Vagina (tissue), 2 donors: ENCODE results near the gene AJUBA. TPM values are rescaled to one million over a fixed set of nuclear protein-coding genes. Genes with fewer than 3 reads are reported as not detected.
A peak's percentile ranks its signal among the peaks of the same experiment; 100 is the strongest.

Experiments used
- DNase-seq, 2 donors: peaks; one replicate each; pipeline ENCODE4 v3.0.0-alpha.2; 2017; ENCODE audit errors: extremely low spot score in 2 of 2
- H3K27ac ChIP-seq: fragments of 200-600 bp; sonication (generic); one replicate; pipeline ENCODE4 v1.5.1; 2019
- H3K27me3 ChIP-seq: fragments of 200-600 bp; sonication (generic); one replicate; pipeline ENCODE4 v1.5.1; 2019
- H3K36me3 ChIP-seq, 2 donors: fragments of 200-600 bp; sonication (generic); one replicate each; pipeline ENCODE4 v1.5.1; 2017 to 2019
- H3K4me1 ChIP-seq: fragments of 200-600 bp; sonication (generic); one replicate; pipeline ENCODE4 v1.5.1; 2019
- H3K4me3 ChIP-seq, 2 donors: fragments of 200-600 bp; sonication (generic); 1 replicate in 1 of 2; 2 replicates in 1 of 2; pipeline ENCODE4 v1.5.1; 2016 to 2019
- H3K9me3 ChIP-seq: fragments of 200-600 bp; sonication (generic); one replicate; pipeline ENCODE4 v1.5.1; 2019
- CTCF ChIP-seq, 3 experiments: fragments of 450-650 bp in 2 of 3; fragments of 200-600 bp in 1 of 3; sonication (generic) in 1 of 3; IDR thresholded peaks; one replicate each; pipeline ENCODE4 v1.5.1; 2017 to 2019; ENCODE audit warnings: antibody characterized with exemption in 3 of 3, mild to moderate bottlenecking in 2 of 3, moderate library complexity in 2 of 3
- POLR2A ChIP-seq, 2 donors: fragments of 450-650 bp; IDR thresholded peaks; one replicate each; pipeline ENCODE4 v1.6.1; 2017; ENCODE audit warnings: antibody characterized with exemption in 2 of 2, mild to moderate bottlenecking in 2 of 2, moderate library complexity in 2 of 2
- POLR2AphosphoS5 ChIP-seq, 2 donors: sonication (generic); formaldehyde crosslinking; IDR thresholded peaks; one replicate each; pipeline ENCODE4 v1.9.0; 2017; ENCODE audit warnings: antibody characterized with exemption in 2 of 2, mild to moderate bottlenecking in 2 of 2, low read depth in 1 of 2; ENCODE audit not compliant: insufficient read depth in 1 of 2
- intact Hi-C: fragments of 100-400 bp; cut with DNase I; formaldehyde crosslinking; loops from one replicate; pipeline ENCODE4 v1.15.1; 2023
- total RNA-seq: library from RNA; depleted of rRNA; stranded (reverse); fragments of >200 nt; gene quantifications from one replicate; pipeline ENCODE4 v1.2.3, GENCODE V29; 2016

Gene AJUBA
- total RNA-seq, 1 donor from 2014 or later: 21.9 TPM

- H3K27ac ChIP-seq: peak within 1 kb of the TSS; percentile 91
- DNase-seq: peak; percentile 99 to 100
- no peaks in the 10 kb centered on the region for H3K27me3 ChIP-seq
- peaks cover 30% of the 10 kb centered on the region for H3K4me1 ChIP-seq
- no peaks in the 10 kb centered on the region for H3K9me3 ChIP-seq
- peak within 1 kb of the TSS; percentile 49 to 92 for H3K4me3 ChIP-seq
- intact Hi-C loops: no loop called here
- TF ChIP-seq POLR2AphosphoS5 (IDR thresholded peaks at IDR 0.05; ENCODE audit: insufficient read depth in 1 of 2, low read depth in 1 of 2) (peak; percentile 92 to 99), POLR2A (IDR thresholded peaks at IDR 0.05) (peak in 1 of 2 donors; percentile 73), CTCF (IDR thresholded peaks at IDR 0.05) (peak in 1 of 3 experiments; percentile 10)
- peaks cover 0 to 16% of the 10 kb centered on the region in 2 donors for H3K36me3 ChIP-seq
These were observed 53.0 kb downstream of the AJUBA start, which contains the start of gene PRMT5 for GRCh38 chr14:22929104-22929960. PRMT5 (minus strand) TSS chr14:22929376; CDS start chr14:22929361, 15 bp downstream.

GRCh38 chr14:22928237-22929103 lies 53.9 kb downstream of the AJUBA start:
- Histone ChIP-seq H3K27ac (peak overlapping the region; percentile 91), H3K4me3 (peak overlapping the region; percentile 49 to 92), H3K4me1 (peaks cover 30% of the 10 kb centered on the region), H3K9me3 (no peaks in the 10 kb centered on the region), H3K27me3 (no peaks in the 10 kb centered on the region), H3K36me3 (peaks cover 0 to 25% of the 10 kb centered on the region in 2 donors)
- TF ChIP-seq POLR2A (IDR thresholded peaks at IDR 0.05) (no peak), POLR2AphosphoS5 (IDR thresholded peaks at IDR 0.05; ENCODE audit: insufficient read depth in 1 of 2, low read depth in 1 of 2) (no peak), CTCF (IDR thresholded peaks at IDR 0.05) (no peak)
- intact Hi-C loops: no loop called here
- no peak for DNase-seq

- no peaks in the 10 kb centered on the region for H3K27me3 ChIP-seq
- H3K4me3 ChIP-seq: no peak overlapping the region
- no peak overlapping the region for H3K27ac ChIP-seq
- peaks cover 0 to 45% of the 10 kb centered on the region in 2 donors for H3K36me3 ChIP-seq
- peaks cover 30% of the 10 kb centered on the region for H3K4me1 ChIP-seq
- no peaks in the 10 kb centered on the region for H3K9me3 ChIP-seq
- no peak for DNase-seq
- intact Hi-C loops: no loop called here
- TF ChIP-seq CTCF (IDR thresholded peaks at IDR 0.05): no peak
- TF ChIP-seq POLR2AphosphoS5 (IDR thresholded peaks at IDR 0.05; ENCODE audit: insufficient read depth in 1 of 2, low read depth in 1 of 2): no peak
- TF ChIP-seq POLR2A (IDR thresholded peaks at IDR 0.05): no peak
These were observed 56.0 kb downstream of the AJUBA start for GRCh38 chr14:22926316-22926715.

GRCh38 chr14:22925513-22925912 lies 56.8 kb downstream of the AJUBA start:
- no peaks in the 10 kb centered on the region for H3K27me3 ChIP-seq
- peaks cover 25% of the 10 kb centered on the region for H3K4me1 ChIP-seq
- no peak for DNase-seq
- TF ChIP-seq CTCF (IDR thresholded peaks at IDR 0.05): no peak
- TF ChIP-seq POLR2AphosphoS5 (IDR thresholded peaks at IDR 0.05; ENCODE audit: insufficient read depth in 1 of 2, low read depth in 1 of 2): no peak
- TF ChIP-seq POLR2A (IDR thresholded peaks at IDR 0.05): no peak
- H3K27ac ChIP-seq: no peak overlapping the region
- intact Hi-C loops: no loop called here
- H3K36me3 ChIP-seq: peaks cover 0 to 52% of the 10 kb centered on the region in 2 donors
- no peaks in the 10 kb centered on the region for H3K9me3 ChIP-seq
- H3K4me3 ChIP-seq: no peak overlapping the region
